Endothelial cell of umbilical vein (primary cell): ENCODE results near the gene CHI3L2. TPM values are rescaled to one million over a fixed set of nuclear protein-coding genes. Genes with fewer than 3 reads are reported as not detected.

Source experiments
- BruUV-seq: library from RNA; stranded (reverse); fragments of 400-500 nt; replicated peaks from 2 replicates; lab custom pipeline; 2021; lab: Mats Ljungman, UMichigan
- CTCF ChIA-PET: fragments of 300-600, 350-600 bp; sonication (Branson Sonifier 250); formaldehyde crosslinking; loops from one replicate; lab custom pipeline; 2021; ENCODE audit warnings: antibody characterized with exemption, inconsistent platforms; lab: Charles Lee
- POLR2A ChIA-PET: fragments of 300-600, 350-600 bp; sonication (Branson Sonifier 250); formaldehyde crosslinking; loops from one replicate; lab custom pipeline; 2021; ENCODE audit warnings: antibody characterized with exemption, inconsistent platforms; lab: Charles Lee
- DNase-seq: peaks from one replicate; pipeline ENCODE4 v3.0.0-alpha.2; 2011; ENCODE audit warnings: low read depth, low spot score
- FAIRE-seq: peaks from 2 replicates; lab custom pipeline; 2011; peaks lifted over from hg19 to GRCh38; lab: Jason Lieb, UNC
- H2AFZ ChIP-seq: 2 replicates; pipeline ENCODE4 v1.6.0; 2012; ENCODE audit warnings: low read depth, low read length, control low read depth, inconsistent platforms
- H3K27ac ChIP-seq: 2 replicates; pipeline ENCODE4 v1.5.1; 2011; ENCODE audit warnings: low read depth, mild to moderate bottlenecking, control low read depth, low read length, moderate library complexity; ENCODE audit not compliant: insufficient read depth
- H3K27me3 ChIP-seq, 2 experiments: 2 replicates each; pipeline versions ENCODE4 v1.6.0 to v1.6.1; 2011; ENCODE audit warnings: low read length in 2 of 2, mixed read lengths in 1 of 2; ENCODE audit not compliant: control insufficient read depth in 2 of 2, insufficient read depth in 2 of 2
- H3K36me3 ChIP-seq, 2 experiments: 2 replicates in 1 of 2; 3 replicates in 1 of 2; pipeline ENCODE4 v1.5.1; 2011; ENCODE audit warnings: low read length in 2 of 2, mild to moderate bottlenecking in 1 of 2, moderate library complexity in 1 of 2; ENCODE audit not compliant: control insufficient read depth in 2 of 2, insufficient read depth in 2 of 2; ENCODE audit errors: extremely low read depth in 1 of 2
- H3K4me1 ChIP-seq: 3 replicates; pipeline ENCODE4 v1.5.1; 2011; ENCODE audit warnings: mild to moderate bottlenecking, low read length; ENCODE audit not compliant: control insufficient read depth, insufficient read depth; ENCODE audit errors: extremely low read depth
- H3K4me2 ChIP-seq: 2 replicates; pipeline ENCODE4 v1.6.1; 2011; ENCODE audit warnings: low read length, control low read depth, mixed read lengths; ENCODE audit not compliant: insufficient read depth
- H3K4me3 ChIP-seq, 3 experiments: fragments of 200-600 bp in 1 of 3; sonication (generic), shearing (Covaris generic) in 1 of 3; replicated peaks in 1 of 3; 2 replicates each; pipeline ENCODE4 v1.5.1; 2011 to 2016; ENCODE audit warnings: control low read depth in 3 of 3, low read length in 3 of 3, mild to moderate bottlenecking in 2 of 3, inconsistent platforms in 1 of 3, low read depth in 1 of 3, moderate library complexity in 1 of 3; ENCODE audit not compliant: insufficient read depth in 1 of 3
- H3K79me2 ChIP-seq: 2 replicates; pipeline ENCODE4 v1.6.0; 2012; ENCODE audit warnings: low read length, inconsistent platforms; ENCODE audit not compliant: control insufficient read depth, insufficient read depth
- H3K9ac ChIP-seq: replicated peaks from 2 replicates; pipeline ENCODE3; 2011; ENCODE audit warnings: low read length, control low read depth; ENCODE audit not compliant: insufficient read depth; ENCODE audit errors: extremely low read depth
- H3K9me1 ChIP-seq: replicated peaks from 3 replicates; pipeline ENCODE4 v1.6.0; 2011; ENCODE audit warnings: mild to moderate bottlenecking, low read length; ENCODE audit not compliant: control insufficient read depth, insufficient read depth; ENCODE audit errors: extremely low read depth
- H3K9me3 ChIP-seq: replicated peaks from 2 replicates; pipeline ENCODE4 v1.5.1; 2012; ENCODE audit warnings: low read length, inconsistent platforms; ENCODE audit not compliant: control insufficient read depth, insufficient read depth
- H4K20me1 ChIP-seq: replicated peaks from 2 replicates; pipeline ENCODE3; 2011; ENCODE audit warnings: mild to moderate bottlenecking, low read length; ENCODE audit not compliant: control insufficient read depth, insufficient read depth; ENCODE audit errors: extremely low read depth
- CTCF ChIP-seq, 2 donors: IDR thresholded peaks; 1 replicate in 1 of 2; 2 replicates in 1 of 2; pipeline ENCODE4 v1.5.1; 2011; ENCODE audit warnings: low read length in 2 of 2, mild to moderate bottlenecking in 2 of 2, moderate library complexity in 2 of 2, control low read depth in 1 of 2, inconsistent platforms in 1 of 2, low read depth in 1 of 2; ENCODE audit not compliant: insufficient read depth in 1 of 2; ENCODE audit errors: extremely low read depth in 1 of 2
- EZH2 ChIP-seq: IDR thresholded peaks from 2 replicates; pipeline ENCODE4 v1.6.1; 2012; ENCODE audit warnings: borderline replicate concordance, low read depth, mild to moderate bottlenecking, moderate library complexity, low read length, inconsistent platforms; ENCODE audit not compliant: severe bottlenecking
- FOS ChIP-seq: IDR thresholded peaks from 2 replicates; pipeline ENCODE4 v1.6.1; 2011; ENCODE audit warnings: mild to moderate bottlenecking, low read length, moderate library complexity, borderline replicate concordance; ENCODE audit not compliant: insufficient read depth
- GATA2 ChIP-seq: IDR thresholded peaks from 2 replicates; pipeline ENCODE4 v1.7.0; 2011; ENCODE audit warnings: low read depth, mild to moderate bottlenecking, moderate library complexity, mixed read lengths, low read length; ENCODE audit not compliant: insufficient read length, insufficient read depth
- JUN ChIP-seq: IDR thresholded peaks from 2 replicates; pipeline ENCODE4 v1.6.1; 2011; ENCODE audit warnings: borderline replicate concordance, low read depth; ENCODE audit not compliant: insufficient read length, insufficient read depth
- MYC ChIP-seq: IDR thresholded peaks from one replicate; pipeline ENCODE4 v1.6.1; 2011; ENCODE audit warnings: mild to moderate bottlenecking, low read depth, low read length
- POLR2A ChIP-seq: IDR thresholded peaks from 2 replicates; pipeline ENCODE4 v1.6.1; 2012; ENCODE audit warnings: low read depth, mild to moderate bottlenecking, control low read depth, low read length
- POLR2AphosphoS5 ChIP-seq: IDR thresholded peaks from 2 replicates; pipeline ENCODE4 v1.6.1; 2012; ENCODE audit warnings: low read depth, mild to moderate bottlenecking, control low read depth, low read length, moderate library complexity; ENCODE audit not compliant: insufficient read depth
- dilution Hi-C: fragments of 300-500 bp; cut with MboI; formaldehyde crosslinking; loops from one replicate; pipeline ENCODE4 v1.15.0; 2019; ENCODE audit warnings: low sequenced_read_pairs; ENCODE audit not compliant: extremely low pct_ligation_motif_present
- intact Hi-C: fragments of 100-400 bp; cut with micrococcal nuclease; formaldehyde crosslinking; loops from one replicate; pipeline ENCODE4 v1.10.0; 2022
- polyA plus RNA-seq, 4 experiments: library from polyadenylated mRNA; depleted of rRNA in 3 of 4; stranded (reverse) in 3 of 4; unstranded in 1 of 4; fragments of >200 nt; gene quantifications; 2 replicates each; pipeline versions ENCODE4 v1.2.1 to v1.2.3, GENCODE V29; 2011 to 2012; ENCODE audit warnings: missing spikeins in 1 of 4
- total RNA-seq: library from RNA; stranded (reverse); gene quantifications from 2 replicates; pipeline ENCODE4 v1.2.3, GENCODE V29; 2021
- TF ChIP-seq, protein P1 (sequence below): IDR thresholded peaks from 2 replicates; pipeline ENCODE4 v1.6.1; 2011; ENCODE audit not compliant: insufficient read depth, insufficient read length

CHI3L2 gene
- total and polyA plus RNA-seq, 2 donors (not counting 3 experiments of a cell fraction or from before 2014, with no cell fraction given): not detected

- no peak for TF ChIP-seq EZH2
- TF ChIP-seq, protein P1, sequence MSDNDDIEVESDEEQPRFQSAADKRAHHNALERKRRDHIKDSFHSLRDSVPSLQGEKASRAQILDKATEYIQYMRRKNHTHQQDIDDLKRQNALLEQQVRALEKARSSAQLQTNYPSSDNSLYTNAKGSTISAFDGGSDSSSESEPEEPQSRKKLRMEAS: no peak
- TF ChIP-seq JUN: no peak
- no peak overlapping the region for H3K4me2 ChIP-seq
- POLR2A ChIA-PET: no interaction called here
- H3K36me3 ChIP-seq: no peaks in the 10 kb centered on the region
- no peaks in the 10 kb centered on the region for H4K20me1 ChIP-seq
- FAIRE-seq (no peak), DNase-seq (no peak)
- H3K4me3 ChIP-seq: no peak overlapping the region
- no peaks in the 10 kb centered on the region for H3K9me3 ChIP-seq
- no peaks in the 10 kb centered on the region for H3K9me1 ChIP-seq
- H3K4me1 ChIP-seq: no peaks in the 10 kb centered on the region
- H3K79me2 ChIP-seq: no peaks in the 10 kb centered on the region
- dilution Hi-C loops (no loop called here), intact Hi-C loops (no loop called here)
- H3K9ac ChIP-seq: no peak overlapping the region
- CTCF ChIA-PET: interaction anchor here (1.6 kb wide), 1 partner anchor 13 kb away, joined by 5 read pairs; no protein-coding TSS in a partner anchor
- no peak overlapping the region for H2AFZ ChIP-seq
- no TSS peak for BruUV-seq
- H3K27ac ChIP-seq: no peak overlapping the region
- peaks cover 0 to 1% of the 10 kb centered on the region in 2 experiments for H3K27me3 ChIP-seq
Measured at GRCh38 chr1:111236379-111236778, 8.9 kb downstream of the CHI3L2 start.

- TF ChIP-seq MYC (no peak), CTCF (IDR thresholded peaks at IDR 0.05; ENCODE audit: extremely low read depth in 1 of 2, insufficient read depth in 1 of 2, low read depth in 1 of 2, low read length in 2 of 2) (no peak), POLR2AphosphoS5 (no peak), FOS (no peak), EZH2 (no peak), JUN (no peak), GATA2 (no peak), POLR2A (no peak)
- TF ChIP-seq, protein P1: no peak
- dilution Hi-C loops: no loop called here
Measured at GRCh38 chr1:111236806-111237205, 9.3 kb downstream of the CHI3L2 start.

More at GRCh38 chr1:111236806-111237205, 9.3 kb downstream of the CHI3L2 start:
- Histone ChIP-seq H3K4me1 (no peaks in the 10 kb centered on the region), H3K9me3 (no peaks in the 10 kb centered on the region), H2AFZ (no peak overlapping the region), H3K36me3 (no peaks in the 10 kb centered on the region), H4K20me1 (no peaks in the 10 kb centered on the region), H3K4me3 (no peak overlapping the region), H3K9me1 (no peaks in the 10 kb centered on the region), H3K79me2 (no peaks in the 10 kb centered on the region), H3K4me2 (no peak overlapping the region), H3K27ac (no peak overlapping the region), H3K9ac (no peak overlapping the region), H3K27me3 (peaks cover 0 to 1% of the 10 kb centered on the region in 2 experiments)
- BruUV-seq: no TSS peak
- intact Hi-C loops: no loop called here
- DNase-seq (no peak), FAIRE-seq (no peak)
- CTCF ChIA-PET: interaction anchor here (1.6 kb wide), 1 partner anchor 14 kb away, joined by 5 read pairs; no protein-coding TSS in a partner anchor
- POLR2A ChIA-PET: no interaction called here
